ENCODE measurements around the gene MSI2.

DNA sequence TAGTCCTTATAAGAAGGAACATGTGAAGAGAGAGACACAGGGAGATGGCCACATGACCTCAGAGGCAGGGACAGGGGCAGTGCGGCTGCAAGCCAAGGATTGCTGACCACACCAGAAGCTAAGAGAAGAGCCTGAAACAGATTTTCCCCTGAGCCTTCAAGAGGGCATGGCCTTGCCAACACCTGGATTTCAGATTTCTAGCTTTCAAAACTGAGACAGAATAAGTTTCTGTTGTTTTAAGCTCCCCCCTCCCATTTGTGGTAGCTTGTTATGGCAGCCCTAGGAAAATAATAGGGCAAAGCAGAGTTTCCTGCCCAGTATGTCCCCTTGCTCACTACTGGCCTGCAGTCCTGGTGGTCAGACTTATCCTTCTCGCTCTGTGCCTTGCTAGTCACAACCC lies 284.3 kb downstream of the MSI2 start:
- no peak for TF ChIP-seq MAX (IDR thresholded peaks at IDR 0.05)
- TF ChIP-seq EP300 (IDR thresholded peaks at IDR 0.05; ENCODE audit: borderline replicate concordance), result no peak
- no peak for TF ChIP-seq EGR1 (IDR thresholded peaks at IDR 0.05)
- TF ChIP-seq CEBPB (IDR thresholded peaks at IDR 0.05), result no peak
- TF ChIP-seq, protein P1, sequence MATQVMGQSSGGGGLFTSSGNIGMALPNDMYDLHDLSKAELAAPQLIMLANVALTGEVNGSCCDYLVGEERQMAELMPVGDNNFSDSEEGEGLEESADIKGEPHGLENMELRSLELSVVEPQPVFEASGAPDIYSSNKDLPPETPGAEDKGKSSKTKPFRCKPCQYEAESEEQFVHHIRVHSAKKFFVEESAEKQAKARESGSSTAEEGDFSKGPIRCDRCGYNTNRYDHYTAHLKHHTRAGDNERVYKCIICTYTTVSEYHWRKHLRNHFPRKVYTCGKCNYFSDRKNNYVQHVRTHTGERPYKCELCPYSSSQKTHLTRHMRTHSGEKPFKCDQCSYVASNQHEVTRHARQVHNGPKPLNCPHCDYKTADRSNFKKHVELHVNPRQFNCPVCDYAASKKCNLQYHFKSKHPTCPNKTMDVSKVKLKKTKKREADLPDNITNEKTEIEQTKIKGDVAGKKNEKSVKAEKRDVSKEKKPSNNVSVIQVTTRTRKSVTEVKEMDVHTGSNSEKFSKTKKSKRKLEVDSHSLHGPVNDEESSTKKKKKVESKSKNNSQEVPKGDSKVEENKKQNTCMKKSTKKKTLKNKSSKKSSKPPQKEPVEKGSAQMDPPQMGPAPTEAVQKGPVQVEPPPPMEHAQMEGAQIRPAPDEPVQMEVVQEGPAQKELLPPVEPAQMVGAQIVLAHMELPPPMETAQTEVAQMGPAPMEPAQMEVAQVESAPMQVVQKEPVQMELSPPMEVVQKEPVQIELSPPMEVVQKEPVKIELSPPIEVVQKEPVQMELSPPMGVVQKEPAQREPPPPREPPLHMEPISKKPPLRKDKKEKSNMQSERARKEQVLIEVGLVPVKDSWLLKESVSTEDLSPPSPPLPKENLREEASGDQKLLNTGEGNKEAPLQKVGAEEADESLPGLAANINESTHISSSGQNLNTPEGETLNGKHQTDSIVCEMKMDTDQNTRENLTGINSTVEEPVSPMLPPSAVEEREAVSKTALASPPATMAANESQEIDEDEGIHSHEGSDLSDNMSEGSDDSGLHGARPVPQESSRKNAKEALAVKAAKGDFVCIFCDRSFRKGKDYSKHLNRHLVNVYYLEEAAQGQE (IDR thresholded peaks at IDR 0.05; ENCODE audit: low read depth), result no peak
- TF ChIP-seq CREB1 (IDR thresholded peaks at IDR 0.05; ENCODE audit: low read depth), result no peak
- no peak for TF ChIP-seq TEAD4 (IDR thresholded peaks at IDR 0.05)
- no peak for TF ChIP-seq YY1 (IDR thresholded peaks at IDR 0.05; ENCODE audit: low read depth)
- no peak for TF ChIP-seq TCF12 (IDR thresholded peaks at IDR 0.05; ENCODE audit: low read depth)
- no peak for TF ChIP-seq RAD21 (IDR thresholded peaks at IDR 0.05; ENCODE audit: low read depth)
- TF ChIP-seq TAF1 (IDR thresholded peaks at IDR 0.05; ENCODE audit: low read depth), result no peak
- no peak for TF ChIP-seq FOXM1 (IDR thresholded peaks at IDR 0.05; ENCODE audit: borderline replicate concordance, low read depth)

All from Ishikawa (cell line).